Bladder microvascular endothelial cell (primary cell): ENCODE results near the gene UBA1. TPM values are rescaled to one million over a fixed set of nuclear protein-coding genes. Genes with fewer than 3 reads are reported as not detected.

Experiments used
- total RNA-seq: library from RNA; depleted of rRNA; stranded (reverse); fragments of >200 nt; gene quantifications from 2 replicates; pipeline ENCODE4 v1.2.3, GENCODE V29; 2014

UBA1 gene
- 92.1 and 138 TPM in 2 replicates for total RNA-seq

DNA sequence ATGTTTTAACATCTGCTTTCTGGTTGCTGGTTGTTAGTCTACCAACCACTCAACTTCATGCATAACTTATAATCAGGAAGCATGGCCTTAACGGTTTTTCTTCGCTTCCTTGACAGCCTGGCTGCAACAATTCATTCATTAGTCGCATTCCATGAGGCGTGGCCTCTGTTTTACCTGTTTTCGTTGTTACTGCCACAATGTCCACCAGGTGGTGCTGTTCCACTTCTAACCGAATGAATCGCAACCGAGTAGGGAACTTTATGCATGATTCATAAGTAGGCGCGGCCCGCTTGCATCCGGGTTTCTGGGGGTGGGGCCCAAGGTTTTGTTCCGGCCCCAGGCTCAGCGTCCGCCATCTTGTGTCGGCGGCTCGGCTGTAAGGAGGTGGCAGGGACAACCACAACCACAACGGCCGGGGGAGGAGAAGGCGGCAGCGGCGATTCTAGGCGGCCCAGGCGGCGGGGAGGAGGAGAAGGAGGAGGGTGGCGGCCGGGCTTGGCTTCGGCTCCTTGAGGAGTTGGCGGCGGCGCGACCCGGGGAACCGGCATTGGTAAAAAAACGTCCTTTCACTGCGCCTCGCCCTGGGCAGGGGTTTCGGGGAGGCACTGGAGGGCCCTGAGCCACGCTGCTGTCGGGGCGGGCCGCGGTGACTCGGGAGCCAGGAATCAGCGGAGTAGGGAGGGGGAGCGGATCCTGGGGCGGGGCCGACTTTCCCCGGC lies at the start of gene UBA1:
Gene UBA1 (plus strand): TSS at position 355 of the 719 bp plus-strand sequence. CDS start 4,974 bp downstream, outside the sequence.

DNA sequence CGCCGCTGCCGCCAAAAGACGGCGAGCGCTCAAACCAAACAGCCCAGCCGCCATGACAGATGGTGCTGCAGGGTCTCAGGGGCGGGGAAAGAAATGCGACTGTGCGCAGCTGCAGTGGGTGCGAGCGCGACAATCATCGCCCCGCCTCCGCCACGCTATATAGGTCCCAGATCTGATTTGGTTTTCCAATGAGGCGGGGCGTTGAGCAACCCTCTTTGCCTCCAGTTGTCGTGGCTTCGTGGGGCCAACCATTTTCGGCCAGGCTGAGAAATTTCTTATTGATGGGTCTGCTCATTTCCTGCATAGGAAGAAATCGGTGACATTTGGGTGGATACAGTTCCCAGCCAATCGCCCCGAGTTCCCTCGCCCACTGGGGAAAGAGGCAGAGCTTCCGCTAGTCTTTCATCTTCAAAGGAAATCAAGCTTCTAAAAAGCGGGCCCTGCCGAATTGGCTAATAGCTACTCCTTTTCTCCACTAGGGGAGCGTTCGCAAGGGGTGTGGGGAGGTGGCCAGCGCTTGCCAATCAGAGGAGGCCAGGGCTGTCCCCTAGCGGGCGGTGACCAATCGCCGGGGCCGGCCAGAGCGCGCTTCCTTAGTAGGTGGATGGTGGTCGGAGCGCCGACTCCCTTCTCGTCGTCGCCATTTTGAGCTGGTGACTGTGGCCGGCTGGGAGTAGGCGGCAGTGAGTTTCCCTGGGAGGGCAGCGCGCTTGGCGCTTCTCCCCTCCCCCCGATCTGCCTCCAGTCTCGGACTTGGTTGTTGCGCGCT lies 48.8 kb upstream of the UBA1 start, which contains the start of the genes NDUFB11 and RBM10:
Gene NDUFB11 (minus strand): TSS at position 77 of the 769 bp plus-strand sequence. CDS start 23 bp downstream, at position 54.
Gene RBM10 (plus strand): TSS at position 596 of the 769 bp plus-strand sequence. CDS start 2,261 bp downstream, outside the sequence.

DNA sequence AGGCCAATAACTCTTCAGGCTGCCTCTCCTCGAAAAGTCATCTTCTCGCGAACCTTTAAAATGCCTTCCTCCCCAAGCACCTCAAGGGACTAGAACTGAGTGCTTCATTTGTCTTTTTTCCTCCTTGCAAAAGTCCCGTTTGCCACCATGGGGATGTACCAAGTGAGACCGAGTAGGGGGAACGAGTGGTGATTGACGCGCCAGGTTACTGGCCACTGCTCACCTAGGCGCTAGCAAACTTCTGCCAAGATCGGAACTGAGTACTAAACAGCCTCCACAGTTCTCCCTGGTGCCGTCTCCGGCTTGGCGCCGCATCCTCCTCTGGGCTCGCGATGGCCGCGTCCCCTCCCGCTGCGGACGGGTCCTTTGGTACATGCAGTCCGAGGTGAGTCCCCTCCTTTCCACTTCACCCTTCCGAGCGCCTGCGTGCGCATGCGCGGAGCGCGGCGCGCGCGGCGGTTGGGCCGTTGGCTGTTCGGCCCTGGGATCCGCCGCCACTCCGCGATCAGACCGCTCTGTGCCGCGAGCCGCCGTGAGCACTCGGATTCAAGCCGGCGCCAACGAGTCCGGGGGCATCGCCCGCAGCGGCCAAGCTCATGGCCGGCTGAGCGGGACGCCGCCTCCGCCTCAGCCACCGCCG lies 24.8 kb downstream of the UBA1 start, which contains the start of gene CDK16:
Gene CDK16 (plus strand): TSS at position 402 of the 640 bp plus-strand sequence. CDS start 4,877 bp downstream, outside the sequence.

DNA sequence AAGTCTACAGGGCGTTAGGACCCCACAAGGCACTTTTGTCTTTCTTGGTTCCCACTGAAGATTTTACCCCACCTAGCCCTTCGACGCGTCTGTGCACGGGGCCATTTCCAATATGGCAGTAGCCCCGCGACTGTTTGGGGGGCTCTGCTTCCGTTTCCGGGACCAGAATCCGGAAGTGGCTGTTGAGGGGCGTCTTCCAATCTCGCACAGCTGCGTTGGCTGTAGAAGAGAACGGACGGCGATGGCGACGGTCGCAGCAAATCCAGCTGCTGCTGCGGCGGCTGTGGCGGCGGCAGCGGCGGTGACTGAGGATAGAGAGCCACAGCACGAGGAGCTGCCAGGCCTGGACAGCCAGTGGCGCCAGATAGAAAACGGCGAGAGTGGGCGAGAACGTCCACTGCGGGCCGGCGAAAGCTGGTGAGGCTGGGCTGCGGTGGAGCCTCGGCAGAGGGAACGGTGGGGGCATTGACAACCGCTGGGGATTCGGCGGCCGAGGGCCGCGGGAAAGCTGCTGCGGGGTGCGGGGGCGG lies 39.2 kb downstream of the UBA1 start, which contains the start of gene USP11:
Gene USP11 (plus strand): TSS at position 207 of the 530 bp plus-strand sequence. CDS start 35 bp downstream, at position 242.

Other genes with a start within 250 kb of the UBA1 start
- gene RGN, start 115.4 kb upstream of the UBA1 start, total RNA-seq, result under 0.01 and 0.57 TPM in 2 replicates
- gene NDUFB11, start 49.1 kb upstream of the UBA1 start, total RNA-seq, result 51.6 and 66.5 TPM in 2 replicates
- gene RBM10, start 48.6 kb upstream of the UBA1 start, total RNA-seq, result 51.5 and 64.1 TPM in 2 replicates
- 38.7 and 85.8 TPM in 2 replicates for gene CDK16, start 24.9 kb downstream of the UBA1 start, total RNA-seq
- gene USP11, start 39.2 kb downstream of the UBA1 start, total RNA-seq, result 20.9 and 54.1 TPM in 2 replicates
- gene ZNF157, start 176.7 kb downstream of the UBA1 start, total RNA-seq, result 0.06 TPM in 1 of 2 replicates, not detected in the other